HepG2 (cell line): ENCODE data around the gene PPIC. TPM values are rescaled to one million over a fixed set of nuclear protein-coding genes. Genes with fewer than 3 reads are reported as not detected.

Experiments
- ATAC-seq: fragments of 200-7000 bp; cut with Tn5 transposase; 3 replicates; pipeline ENCODE4 v1.9.1; 2020; ENCODE audit warnings: mild to moderate bottlenecking, moderate library complexity
- BruUV-seq: library from RNA; stranded (reverse); fragments of 400-500 nt; replicated peaks from 2 replicates; lab custom pipeline; 2021; lab: Mats Ljungman, UMichigan
- CTCF ChIA-PET: fragments of 300-600 bp; formaldehyde crosslinking; extraction: SDS; loops from one replicate; lab custom pipeline; 2021; ENCODE audit warnings: low total read pairs, inconsistent platforms, low intra/inter-chr PET ratio; lab: Yijun Ruan, JAX
- POLR2A ChIA-PET: fragments of 350-600 bp; sonication (Branson Sonifier 250); formaldehyde crosslinking; loops from one replicate; lab custom pipeline; 2020; ENCODE audit warnings: antibody characterized with exemption, inconsistent platforms; lab: Yijun Ruan, JAX
- DNase-seq: peaks from one replicate; pipeline ENCODE4 v3.0.0-alpha.2; 2015; ENCODE audit warnings: low spot score
- FAIRE-seq: peaks from 3 replicates; lab custom pipeline; 2011; peaks lifted over from hg19 to GRCh38; lab: Jason Lieb, UNC
- H2AFZ ChIP-seq: one replicate; pipeline ENCODE4 v1.6.1; 2011; ENCODE audit warnings: low read length, inconsistent platforms
- H3K27ac ChIP-seq: fragments of 300-600 bp; 3 replicates; pipeline ENCODE4 v1.8.0; 2011; ENCODE audit warnings: mixed run types, mild to moderate bottlenecking, mixed read lengths, low read length, inconsistent platforms; ENCODE audit not compliant: insufficient read depth; ENCODE audit errors: extremely low read length
- H3K27me3 ChIP-seq, 2 experiments: fragments of 200-600 bp in 1 of 2; 2 replicates in 1 of 2; 3 replicates in 1 of 2; pipeline versions ENCODE4 v1.6.0 to v1.8.0; 2011; ENCODE audit warnings: low read length in 2 of 2, mild to moderate bottlenecking in 2 of 2, moderate library complexity in 2 of 2, inconsistent platforms in 1 of 2; ENCODE audit not compliant: insufficient read depth in 2 of 2, control insufficient read depth in 1 of 2
- H3K36me3 ChIP-seq, 2 experiments: fragments of 200-600 bp in 1 of 2; replicated peaks in 1 of 2; 2 replicates in 1 of 2; 3 replicates in 1 of 2; pipeline versions ENCODE4 v1.5.1 to v1.8.0; 2011; ENCODE audit warnings: low read length in 2 of 2, inconsistent platforms in 1 of 2; ENCODE audit not compliant: insufficient read depth in 2 of 2, control insufficient read depth in 1 of 2
- H3K4me1 ChIP-seq: 2 replicates; pipeline ENCODE4 v1.5.1; 2012; ENCODE audit warnings: low read length, inconsistent platforms; ENCODE audit not compliant: insufficient read depth
- H3K4me2 ChIP-seq: 2 replicates; pipeline ENCODE4 v1.6.0; 2011; ENCODE audit warnings: low read depth, low read length, inconsistent platforms
- H3K4me3 ChIP-seq, 3 experiments: fragments of 200-600 bp in 1 of 3; sonication (generic), shearing (Covaris generic) in 1 of 3; replicated peaks in 1 of 3; 2 replicates each; pipeline ENCODE4 v1.5.1; 2011 to 2016; ENCODE audit warnings: low read length in 3 of 3, inconsistent platforms in 2 of 3, low read depth in 2 of 3, mild to moderate bottlenecking in 2 of 3, control low read depth in 1 of 3, mixed read lengths in 1 of 3; ENCODE audit not compliant: insufficient read depth in 1 of 3
- H3K79me2 ChIP-seq: one replicate; pipeline ENCODE4 v1.6.1; 2011; ENCODE audit warnings: low read length, inconsistent platforms; ENCODE audit not compliant: insufficient read depth
- H3K9ac ChIP-seq: 2 replicates; pipeline ENCODE4 v1.6.0; 2011; ENCODE audit warnings: mild to moderate bottlenecking, low read depth, low read length, inconsistent platforms; ENCODE audit not compliant: insufficient read depth
- H3K9me3 ChIP-seq: 2 replicates; pipeline ENCODE4 v1.5.1; 2012; ENCODE audit warnings: mild to moderate bottlenecking, low read length
- H4K20me1 ChIP-seq: 2 replicates; pipeline ENCODE4 v1.6.0; 2011; ENCODE audit warnings: inconsistent platforms, mild to moderate bottlenecking, low read length, moderate library complexity; ENCODE audit not compliant: insufficient read depth
- ELF1 ChIP-seq: sonication (generic); formaldehyde crosslinking; IDR thresholded peaks from 2 replicates; pipeline ENCODE4 v1.4.0; 2020; ENCODE audit warnings: missing genetic modification reagents
- MIER3 ChIP-seq: IDR thresholded peaks from 2 replicates; pipeline ENCODE4 v1.6.1; 2016; ENCODE audit warnings: missing compliant biosample characterization, borderline replicate concordance
- MYNN ChIP-seq: sonication (generic); formaldehyde crosslinking; IDR thresholded peaks from 2 replicates; pipeline ENCODE4 v1.4.0; 2020; ENCODE audit warnings: mild to moderate bottlenecking, low read depth, missing genetic modification reagents
- XRCC5 ChIP-seq: fragments of 200-400 bp; formaldehyde crosslinking; optimal IDR thresholded peaks from 2 replicates; pipeline ENCODE3; 2017; ENCODE audit warnings: mild to moderate bottlenecking, low read length
- ZC3H13 ChIP-seq: sonication (generic); formaldehyde crosslinking; IDR thresholded peaks from 2 replicates; pipeline ENCODE4 v1.8.1; 2023; ENCODE audit warnings: mild to moderate bottlenecking, missing genetic modification reagents, moderate library complexity
- ZFX ChIP-seq: sonication (generic); formaldehyde crosslinking; IDR thresholded peaks from 2 replicates; pipeline ENCODE4 v1.4.0; 2020; ENCODE audit warnings: mild to moderate bottlenecking, low read depth, missing genetic modification reagents, moderate library complexity
- ZNF263 ChIP-seq: sonication (generic); formaldehyde crosslinking; IDR thresholded peaks from 2 replicates; pipeline ENCODE4 v1.4.0; 2020; ENCODE audit warnings: missing genetic modification reagents
- ZNF274 ChIP-seq: sonication (generic); formaldehyde crosslinking; IDR thresholded peaks from 2 replicates; pipeline ENCODE4 v1.5.1; 2020; ENCODE audit warnings: mild to moderate bottlenecking, missing genetic modification reagents
- ZNF564 ChIP-seq: sonication (generic); formaldehyde crosslinking; IDR thresholded peaks from 2 replicates; pipeline ENCODE4 v1.8.1; 2023; ENCODE audit warnings: mild to moderate bottlenecking, missing genetic modification reagents
- ZNF577 ChIP-seq: sonication (generic); formaldehyde crosslinking; IDR thresholded peaks from 2 replicates; pipeline ENCODE4 v1.4.0; 2020; ENCODE audit warnings: mild to moderate bottlenecking, low read depth, missing genetic modification reagents, borderline replicate concordance
- ZNF800 ChIP-seq: sonication (generic); formaldehyde crosslinking; IDR thresholded peaks from 2 replicates; pipeline ENCODE4 v1.4.0; 2020; ENCODE audit warnings: missing genetic modification reagents
- ZNF878 ChIP-seq: sonication (generic); formaldehyde crosslinking; IDR thresholded peaks from 2 replicates; pipeline ENCODE4 v1.8.1; 2023; ENCODE audit warnings: mild to moderate bottlenecking, missing genetic modification reagents, moderate library complexity
- WGBS: methylation state at CpG from one replicate; pipeline ENCODE4 v1.1.6; 2017; ENCODE audit warnings: low lambda C conversion rate; 5-methylcytosine and 5-hydroxymethylcytosine counted together
- in situ Hi-C: cut with HindIII; loops from 2 replicates; pipeline ENCODE4 v1.10.0; 2017; ENCODE audit warnings: low pct_unique_long_range_greater_than_20kb; ENCODE audit not compliant: extremely low pct_ligation_motif_present
- intact Hi-C: fragments of 100-400 bp; cut with micrococcal nuclease; formaldehyde crosslinking; loops from one replicate; pipeline ENCODE4 v1.10.0; 2022; ENCODE audit not compliant: unreplicated experiment
- polyA plus RNA-seq, 8 experiments: library from polyadenylated mRNA; depleted of rRNA in 3 of 8; stranded (reverse) in 7 of 8; unstranded in 1 of 8; fragments of >200 nt; fragmentation: Illumina TruSeq in 4 of 8; extraction: Trizol in 4 of 8; gene quantifications; 2 replicates each; pipeline versions ENCODE4 v1.2.1 to v1.2.3, GENCODE V29; 2011 to 2016; ENCODE audit warnings: low read depth in 4 of 8, missing spikeins in 1 of 8, mixed read lengths in 1 of 8; ENCODE audit not compliant: insufficient read depth in 1 of 8
- total RNA-seq, 5 experiments: library from RNA; depleted of rRNA; stranded (reverse); fragments of >200 nt; fragmentation: Illumina TruSeq; extraction: Trizol; gene quantifications; 2 replicates each; pipeline ENCODE4 v1.2.3, GENCODE V29; 2016; ENCODE audit warnings: low read depth in 1 of 5

PPIC gene
- total and polyA plus RNA-seq, 2 of the 13 experiments (the other 11 are each of a cell fraction or from before 2014, with no cell fraction given) = 6.2 to 17.2 TPM

- peak; percentile 15 for TF ChIP-seq XRCC5
- 0 out of 2 replicates have a peak, but pooled peaks have one; percentile 3 for TF ChIP-seq ZNF878 (CRISPR knock-in tag)
- no peak for TF ChIP-seq ZNF800 (CRISPR knock-in tag)
- TF ChIP-seq ZFX (CRISPR knock-in tag) = peak; percentile 15
- no peak for TF ChIP-seq ZNF577 (CRISPR knock-in tag)
- TF ChIP-seq ZNF274 (CRISPR knock-in tag) = 0 out of 2 replicates have a peak, but pooled peaks have one; percentile 14
Observed at GRCh38 chr5:123035918-123036390, 571 bp downstream of the PPIC start (continued).

- ChIA-PET POLR2A (interaction anchor here (1.7 kb wide), 1 partner anchor 188 kb away, joined by 5 read pairs; no protein-coding TSS in a partner anchor), CTCF (no interaction called here)
- Histone ChIP-seq H2AFZ (no peak overlapping the region), H4K20me1 (no peaks in the 10 kb centered on the region), H3K9ac (no peak overlapping the region), H3K4me3 (peak overlapping the region; percentile 69 to 77 (median 73); a peak in 5 of 6 replicates), H3K9me3 (no peaks in the 10 kb centered on the region), H3K27ac (no peak overlapping the region), H3K4me1 (peaks cover 21% of the 10 kb centered on the region), H3K36me3 (no peaks in the 10 kb centered on the region), H3K79me2 (no peaks in the 10 kb centered on the region), H3K4me2 (peak overlapping the region; percentile 74), H3K27me3 (no peaks in the 10 kb centered on the region)
- BruUV-seq = no TSS peak
- TF ChIP-seq ZNF564 (CRISPR knock-in tag) (0 out of 2 replicates have a peak, but pooled peaks have one; percentile 3), MIER3 (no peak), ZNF263 (CRISPR knock-in tag) (peak; percentile 64), ZC3H13 (CRISPR knock-in tag) (0 out of 2 replicates have a peak, but pooled peaks have one; percentile 1), MYNN (CRISPR knock-in tag) (0 out of 2 replicates have a peak, but pooled peaks have one; percentile 6), ELF1 (CRISPR knock-in tag) (no peak)
- FAIRE-seq = no peak
- WGBS = 37% methylated on average over 25 of the region's 27 CpGs
- in situ Hi-C loops (no loop called here), intact Hi-C loops (loop anchor here (5.0 kb wide), 2 partner anchors 188 to 258 kb away; partner anchors contain the start of genes SNX2 and SNX24)
- DNase-seq = peak; percentile 6
- no peak for ATAC-seq
Observed at GRCh38 chr5:123035360-123035917, 1.1 kb downstream of the PPIC start.
